Cardiac fibroblast (primary cell): ENCODE measurements around the gene CHRD.

Source experiments
- DNase-seq, 2 donors: peaks; one replicate each; pipeline versions ENCODE4 v3.0.0 to v3.0.0-alpha.2; 2010; ENCODE audit warnings: low read depth in 2 of 2
- H3K4me3 ChIP-seq, 2 donors: replicated peaks in 1 of 2; 1 replicate in 1 of 2; 2 replicates in 1 of 2; pipeline ENCODE4 v1.5.1; 2011; ENCODE audit warnings: low read depth in 2 of 2, low read length in 2 of 2, mild to moderate bottlenecking in 2 of 2, moderate library complexity in 1 of 2
- CTCF ChIP-seq: IDR thresholded peaks from one replicate; pipeline ENCODE4 v1.5.1; 2011; ENCODE audit warnings: low read depth, mild to moderate bottlenecking, low read length, inconsistent platforms

The CHRD gene

GRCh38 chr3:184353546-184353941 lies 26.3 kb upstream of the CHRD start:
- DNase-seq: no peak
- no peak for TF ChIP-seq CTCF
- no peak overlapping the region for H3K4me3 ChIP-seq

- DNase-seq: peak in 1 of 2 donors; percentile 44
- TF ChIP-seq CTCF: peak; percentile 86
- no peak overlapping the region for H3K4me3 ChIP-seq
Observed at GRCh38 chr3:184354121-184354728, 25.6 kb upstream of the CHRD start.

GRCh38 chr3:184354754-184355153 lies 25.1 kb upstream of the CHRD start:
- TF ChIP-seq CTCF: no peak
- DNase-seq: no peak
- no peak overlapping the region for H3K4me3 ChIP-seq

- no peak for DNase-seq
- TF ChIP-seq CTCF: no peak
- no peak overlapping the region for H3K4me3 ChIP-seq
Observed at GRCh38 chr3:184355261-184356040, 24.4 kb upstream of the CHRD start.

- DNase-seq: no peak
- no peak for TF ChIP-seq CTCF
- no peak overlapping the region for H3K4me3 ChIP-seq
Observed at GRCh38 chr3:184357248-184358123, 22.4 kb upstream of the CHRD start.

GRCh38 chr3:184358124-184358767 lies 21.6 kb upstream of the CHRD start:
- DNase-seq: no peak
- H3K4me3 ChIP-seq: no peak overlapping the region
- TF ChIP-seq CTCF: no peak
